ENCODE measurements around the gene PCNX1.
A peak's percentile ranks its signal among the peaks of the same experiment; 100 is the strongest.
"Not testable (repeated sequence)": the region's sequence is repeated elsewhere in the genome, so short reads cannot be mapped to it uniquely, and the experiment has no call there.

PCNX1 gene

GRCh38 chr14:71143381-71144290 is 236.4 kb downstream of the PCNX1 start:
- H3K4me3 Mint-ChIP-seq, result peak overlapping the region; percentile 19
- no peaks in the 10 kb centered on the region for H3K36me3 Mint-ChIP-seq (ENCODE audit: low read depth)
- H3K4me1 Mint-ChIP-seq (ENCODE audit: low read depth), result peaks cover 35% of the 10 kb centered on the region
- peak overlapping the region; percentile 90 for H3K27ac Mint-ChIP-seq
- H3K9me3 Mint-ChIP-seq, result no peaks in the 10 kb centered on the region
- peak; percentile 42 for DNase-seq
- no peaks in the 10 kb centered on the region for H3K27me3 Mint-ChIP-seq

GRCh38 chr14:71147335-71147734 is 240.1 kb downstream of the PCNX1 start:
- Mint-ChIP-seq H3K9me3 (peaks cover 22% of the 10 kb centered on the region), H3K4me1 (ENCODE audit: low read depth) (peaks cover 24% of the 10 kb centered on the region)
- H3K27ac Mint-ChIP-seq; H3K36me3 Mint-ChIP-seq (ENCODE audit: low read depth); H3K27me3 Mint-ChIP-seq; H3K4me3 Mint-ChIP-seq; DNase-seq: not testable (repeated sequence)

- Mint-ChIP-seq H3K36me3 (ENCODE audit: low read depth) (no peaks in the 10 kb centered on the region), H3K27ac (peak overlapping the region; percentile 37), H3K4me3 (no peak overlapping the region), H3K9me3 (peaks cover 24% of the 10 kb centered on the region), H3K27me3 (no peaks in the 10 kb centered on the region), H3K4me1 (ENCODE audit: low read depth) (peaks cover 11% of the 10 kb centered on the region)
- no peak for DNase-seq
Observed at GRCh38 chr14:71148627-71149026, 241.4 kb downstream of the PCNX1 start.

GRCh38 chr14:71150737-71151136 is 243.5 kb downstream of the PCNX1 start:
- Mint-ChIP-seq H3K4me3 (no peak overlapping the region), H3K36me3 (ENCODE audit: low read depth) (no peaks in the 10 kb centered on the region), H3K27ac (no peak overlapping the region), H3K4me1 (ENCODE audit: low read depth) (peaks cover 7% of the 10 kb centered on the region), H3K9me3 (peaks cover 24% of the 10 kb centered on the region), H3K27me3 (no peaks in the 10 kb centered on the region)
- no peak for DNase-seq

DNA sequence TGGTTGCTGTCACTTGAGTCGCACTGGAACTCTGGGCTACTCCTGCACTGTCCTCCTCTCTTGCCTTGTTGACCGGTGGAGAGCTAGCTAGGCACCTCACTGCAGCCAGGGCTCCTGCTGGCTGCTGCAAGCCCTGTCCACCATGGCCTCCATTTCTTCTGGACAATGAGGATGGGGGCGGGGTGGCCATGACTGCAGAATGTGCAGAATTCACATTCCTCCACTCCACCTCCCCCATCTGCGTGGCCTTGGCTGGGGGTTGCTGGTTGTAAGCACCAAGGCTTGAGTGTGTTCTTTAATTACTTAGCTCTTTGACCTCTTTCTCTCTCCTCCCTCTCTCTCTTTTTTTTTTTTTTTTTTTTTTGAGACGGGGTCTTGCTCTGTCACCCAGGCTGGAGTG is 248.5 kb downstream of the PCNX1 start:
- H3K4me1 Mint-ChIP-seq (ENCODE audit: low read depth), result no peaks in the 10 kb centered on the region
- DNase-seq, result no peak
- H3K36me3 Mint-ChIP-seq (ENCODE audit: low read depth), result no peaks in the 10 kb centered on the region
- no peak overlapping the region for H3K27ac Mint-ChIP-seq
- no peak overlapping the region for H3K4me3 Mint-ChIP-seq
- H3K9me3 Mint-ChIP-seq, result peaks cover 9% of the 10 kb centered on the region
- H3K27me3 Mint-ChIP-seq, result peaks cover 10% of the 10 kb centered on the region

- H3K27me3 Mint-ChIP-seq, result peaks cover 16% of the 10 kb centered on the region
- peaks cover 4% of the 10 kb centered on the region for H3K4me1 Mint-ChIP-seq (ENCODE audit: low read depth)
- H3K9me3 Mint-ChIP-seq, result peaks cover 6% of the 10 kb centered on the region
- H3K27ac Mint-ChIP-seq, result no peak overlapping the region
- no peaks in the 10 kb centered on the region for H3K36me3 Mint-ChIP-seq (ENCODE audit: low read depth)
- H3K4me3 Mint-ChIP-seq, result no peak overlapping the region
- DNase-seq, result no peak
Observed at GRCh38 chr14:71163050-71163841, 256.0 kb downstream of the PCNX1 start.

DNA sequence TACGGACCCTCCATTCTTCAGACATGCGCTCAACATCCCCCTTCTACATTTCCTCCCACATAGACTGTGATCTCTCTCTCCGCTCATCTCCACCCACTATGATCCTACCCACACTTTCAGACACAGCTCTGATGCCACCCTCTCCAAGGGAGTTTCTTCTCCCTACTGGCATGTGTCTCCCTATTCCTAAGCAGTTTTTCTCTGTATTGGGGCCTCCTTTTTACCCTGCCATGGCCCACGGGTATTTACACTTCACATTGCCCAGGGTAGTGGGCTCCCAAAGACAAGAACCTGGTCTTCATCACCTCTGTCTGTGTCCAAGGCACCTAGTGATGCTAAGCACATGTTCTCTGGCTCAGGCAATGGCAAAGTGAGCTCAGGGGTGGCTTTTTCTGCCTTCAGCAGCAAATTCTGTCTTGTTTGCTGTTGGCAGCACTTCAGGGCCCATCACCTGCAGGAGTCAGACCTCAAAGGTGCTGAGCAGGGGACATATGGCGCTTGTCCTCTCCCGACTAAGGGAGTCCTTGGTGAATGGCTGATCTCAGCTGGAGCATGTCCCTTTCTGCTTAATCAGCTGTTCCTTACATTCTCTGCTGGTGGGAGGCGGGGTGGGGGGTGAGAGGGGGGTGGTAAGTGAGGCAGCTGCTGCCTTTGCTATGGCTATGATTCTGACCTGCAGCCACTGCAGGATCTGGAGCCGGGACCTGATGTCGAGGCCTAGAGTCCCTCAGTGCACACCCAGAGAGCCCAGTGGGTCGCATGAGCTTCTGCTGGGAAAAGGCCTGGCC is 256.8 kb downstream of the PCNX1 start:
- peaks cover 6% of the 10 kb centered on the region for H3K9me3 Mint-ChIP-seq
- no peaks in the 10 kb centered on the region for H3K36me3 Mint-ChIP-seq (ENCODE audit: low read depth)
- H3K4me3 Mint-ChIP-seq, result no peak overlapping the region
- H3K27ac Mint-ChIP-seq, result no peak overlapping the region
- peaks cover 18% of the 10 kb centered on the region for H3K27me3 Mint-ChIP-seq
- peaks cover 12% of the 10 kb centered on the region for H3K4me1 Mint-ChIP-seq (ENCODE audit: low read depth)
- no peak for DNase-seq

Data from activated T-cell treated with anti-CD3 and anti-CD28 coated beads, Interleukin-2, amount 50 U/mL, for 24 hours (primary cell).